HEK293 (cell line): Measurements from ENCODE around the gene BTBD19.

Experiments
- EGR2 ChIP-seq: fragments of 450-650 bp; formaldehyde crosslinking; IDR thresholded peaks from 2 replicates; pipeline ENCODE4 v1.5.1; 2016; ENCODE audit warnings: low read depth, missing biosample characterization, missing genetic modification characterization
- ZBTB8A ChIP-seq: fragments of 450-650 bp; formaldehyde crosslinking; IDR thresholded peaks from 2 replicates; pipeline ENCODE4 v1.5.1; 2016; ENCODE audit warnings: missing biosample characterization, missing genetic modification characterization
- ZNF174 ChIP-seq: fragments of 450-650 bp; formaldehyde crosslinking; IDR thresholded peaks from 2 replicates; pipeline ENCODE4 v1.5.0; 2017; ENCODE audit warnings: missing biosample characterization, mild to moderate bottlenecking, missing genetic modification characterization
- ZNF394 ChIP-seq: fragments of 450-650 bp; formaldehyde crosslinking; IDR thresholded peaks from 2 replicates; pipeline ENCODE4 v1.5.1; 2016; ENCODE audit warnings: missing biosample characterization, missing genetic modification characterization, mild to moderate bottlenecking, moderate library complexity, borderline replicate concordance
- ZNF423 ChIP-seq: fragments of 450-650 bp; formaldehyde crosslinking; IDR thresholded peaks from 2 replicates; pipeline ENCODE4 v1.5.1; 2016; ENCODE audit warnings: missing biosample characterization, missing genetic modification characterization
- ZNF426 ChIP-seq: fragments of 450-650 bp; formaldehyde crosslinking; IDR thresholded peaks from 2 replicates; pipeline ENCODE4 v1.5.1; 2017; ENCODE audit warnings: missing biosample characterization, missing genetic modification characterization, mild to moderate bottlenecking, inconsistent platforms, moderate library complexity
- ZNF529 ChIP-seq: fragments of 450-650 bp; formaldehyde crosslinking; IDR thresholded peaks from 2 replicates; pipeline ENCODE4 v1.5.1; 2017; ENCODE audit warnings: missing genetic modification characterization, missing biosample characterization; ENCODE audit not compliant: insufficient replicate concordance
- ZNF600 ChIP-seq: fragments of 450-650 bp; formaldehyde crosslinking; IDR thresholded peaks from 2 replicates; pipeline ENCODE4 v1.5.1; 2016; ENCODE audit warnings: missing biosample characterization, missing genetic modification characterization
- ZNF626 ChIP-seq: fragments of 450-650 bp; sonication (Bioruptor Pico); formaldehyde crosslinking; IDR thresholded peaks from 2 replicates; pipeline ENCODE4 v1.5.1; 2018; ENCODE audit warnings: missing biosample characterization, missing genetic modification characterization, inconsistent platforms
- ZNF701 ChIP-seq: fragments of 450-650 bp; formaldehyde crosslinking; IDR thresholded peaks from 2 replicates; pipeline ENCODE4 v1.5.1; 2016; ENCODE audit warnings: missing biosample characterization, missing genetic modification characterization
- ZNF785 ChIP-seq: fragments of 450-650 bp; formaldehyde crosslinking; IDR thresholded peaks from 2 replicates; pipeline ENCODE4 v1.5.1; 2016; ENCODE audit warnings: missing biosample characterization, missing genetic modification characterization
- TF ChIP-seq, protein P1 (sequence below): fragments of 450-650 bp; formaldehyde crosslinking; conservative IDR thresholded peaks from 2 replicates; pipeline ENCODE4 v1.5.1; 2016; ENCODE audit warnings: low read depth, missing biosample characterization, missing genetic modification characterization
- TF ChIP-seq, protein P2 (sequence below): fragments of 450-650 bp; formaldehyde crosslinking; IDR thresholded peaks from 2 replicates; pipeline ENCODE4 v1.5.0; 2017; ENCODE audit warnings: missing biosample characterization, missing genetic modification characterization, borderline replicate concordance
- TF ChIP-seq, protein P3 (sequence below): IDR thresholded peaks from 2 replicates; pipeline ENCODE4 v1.6.1; 2011; ENCODE audit warnings: mild to moderate bottlenecking, low read depth, low read length, borderline replicate concordance
- TF ChIP-seq, protein P4 (sequence below): fragments of 450-650 bp; formaldehyde crosslinking; IDR thresholded peaks from 2 replicates; pipeline ENCODE4 v1.5.1; 2016; ENCODE audit warnings: missing biosample characterization, missing genetic modification characterization
- TF ChIP-seq, protein P5 (sequence below): fragments of 450-650 bp; formaldehyde crosslinking; IDR thresholded peaks from 2 replicates; pipeline ENCODE4 v1.5.1; 2017; ENCODE audit warnings: missing biosample characterization, missing genetic modification characterization
- TF ChIP-seq, protein P6 (sequence below): fragments of 450-650 bp; formaldehyde crosslinking; IDR thresholded peaks from 2 replicates; pipeline ENCODE4 v1.5.1; 2016; ENCODE audit warnings: missing biosample characterization, missing genetic modification characterization, borderline replicate concordance
- TF ChIP-seq, protein P7 (sequence below): fragments of 450-650 bp; formaldehyde crosslinking; IDR thresholded peaks from 2 replicates; pipeline ENCODE4 v1.5.1; 2016; ENCODE audit warnings: missing biosample characterization, missing genetic modification characterization

Gene BTBD19

DNA sequence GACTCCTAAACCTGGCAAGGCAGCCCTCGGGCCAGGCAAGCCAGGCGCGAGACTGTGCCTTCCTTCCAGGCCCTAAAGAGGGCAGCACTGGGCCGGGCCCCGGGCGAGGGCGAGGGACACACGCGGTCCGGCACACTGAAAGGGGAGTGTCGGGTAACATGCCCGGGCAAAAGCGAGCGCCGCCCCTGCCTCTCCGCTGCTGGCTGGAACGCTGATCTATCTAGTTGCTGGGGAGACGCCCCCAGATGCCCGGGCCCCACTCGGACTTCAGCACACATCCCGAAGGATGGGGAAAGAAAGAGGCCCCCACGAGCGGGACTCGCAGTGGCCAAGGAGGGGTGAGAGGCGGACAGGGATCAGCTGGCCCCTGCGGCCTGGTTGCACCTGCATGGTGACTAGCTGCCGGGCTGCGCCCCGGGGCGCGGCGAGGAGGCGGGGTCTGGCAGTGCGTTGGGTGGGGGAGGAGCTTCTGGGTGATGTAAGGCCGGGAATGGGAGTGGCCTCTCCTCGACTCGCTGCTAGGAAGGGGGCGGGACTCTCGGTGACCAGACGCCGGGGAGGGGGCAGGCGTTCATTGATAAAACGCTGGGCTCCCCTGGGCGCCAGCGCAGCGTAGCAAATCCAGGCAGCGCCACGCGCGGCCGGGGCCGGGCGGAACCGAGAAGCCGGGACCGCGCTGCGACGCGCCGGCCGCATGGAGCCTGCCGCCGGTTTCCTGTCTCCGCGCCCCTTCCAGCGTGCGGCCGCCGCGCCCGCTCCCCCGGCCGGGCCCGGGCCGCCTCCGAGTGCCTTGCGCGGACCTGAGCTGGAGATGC lies 8.3 kb upstream of the BTBD19 start, which contains the start of gene PLK3 (continued):
- TF ChIP-seq, protein P1, sequence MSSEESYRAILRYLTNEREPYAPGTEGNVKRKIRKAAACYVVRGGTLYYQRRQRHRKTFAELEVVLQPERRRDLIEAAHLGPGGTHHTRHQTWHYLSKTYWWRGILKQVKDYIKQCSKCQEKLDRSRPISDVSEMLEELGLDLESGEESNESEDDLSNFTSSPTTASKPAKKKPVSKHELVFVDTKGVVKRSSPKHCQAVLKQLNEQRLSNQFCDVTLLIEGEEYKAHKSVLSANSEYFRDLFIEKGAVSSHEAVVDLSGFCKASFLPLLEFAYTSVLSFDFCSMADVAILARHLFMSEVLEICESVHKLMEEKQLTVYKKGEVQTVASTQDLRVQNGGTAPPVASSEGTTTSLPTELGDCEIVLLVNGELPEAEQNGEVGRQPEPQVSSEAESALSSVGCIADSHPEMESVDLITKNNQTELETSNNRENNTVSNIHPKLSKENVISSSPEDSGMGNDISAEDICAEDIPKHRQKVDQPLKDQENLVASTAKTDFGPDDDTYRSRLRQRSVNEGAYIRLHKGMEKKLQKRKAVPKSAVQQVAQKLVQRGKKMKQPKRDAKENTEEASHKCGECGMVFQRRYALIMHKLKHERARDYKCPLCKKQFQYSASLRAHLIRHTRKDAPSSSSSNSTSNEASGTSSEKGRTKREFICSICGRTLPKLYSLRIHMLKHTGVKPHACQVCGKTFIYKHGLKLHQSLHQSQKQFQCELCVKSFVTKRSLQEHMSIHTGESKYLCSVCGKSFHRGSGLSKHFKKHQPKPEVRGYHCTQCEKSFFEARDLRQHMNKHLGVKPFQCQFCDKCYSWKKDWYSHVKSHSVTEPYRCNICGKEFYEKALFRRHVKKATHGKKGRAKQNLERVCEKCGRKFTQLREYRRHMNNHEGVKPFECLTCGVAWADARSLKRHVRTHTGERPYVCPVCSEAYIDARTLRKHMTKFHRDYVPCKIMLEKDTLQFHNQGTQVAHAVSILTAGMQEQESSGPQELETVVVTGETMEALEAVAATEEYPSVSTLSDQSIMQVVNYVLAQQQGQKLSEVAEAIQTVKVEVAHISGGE (tag by site-specific recombination) = peak; percentile 65
- TF ChIP-seq ZNF423 (peak; percentile 97), ZNF394 (tag by site-specific recombination) (peak; percentile 97), ZNF626 (tag by site-specific recombination) (no peak), ZNF174 (tag by site-specific recombination) (no peak), ZNF426 (tag by site-specific recombination) (no peak), ZNF529 (tag by site-specific recombination) (no peak), ZNF600 (tag by site-specific recombination) (0 out of 2 replicates have a peak, but pooled peaks have one; percentile 8), ZBTB8A (tag by site-specific recombination) (peak; percentile 99), ZNF785 (0 out of 2 replicates have a peak, but pooled peaks have one; percentile 18), ZNF701 (tag by site-specific recombination) (no peak), EGR2 (tag by site-specific recombination) (peak; percentile 81)
- TF ChIP-seq, protein P2, sequence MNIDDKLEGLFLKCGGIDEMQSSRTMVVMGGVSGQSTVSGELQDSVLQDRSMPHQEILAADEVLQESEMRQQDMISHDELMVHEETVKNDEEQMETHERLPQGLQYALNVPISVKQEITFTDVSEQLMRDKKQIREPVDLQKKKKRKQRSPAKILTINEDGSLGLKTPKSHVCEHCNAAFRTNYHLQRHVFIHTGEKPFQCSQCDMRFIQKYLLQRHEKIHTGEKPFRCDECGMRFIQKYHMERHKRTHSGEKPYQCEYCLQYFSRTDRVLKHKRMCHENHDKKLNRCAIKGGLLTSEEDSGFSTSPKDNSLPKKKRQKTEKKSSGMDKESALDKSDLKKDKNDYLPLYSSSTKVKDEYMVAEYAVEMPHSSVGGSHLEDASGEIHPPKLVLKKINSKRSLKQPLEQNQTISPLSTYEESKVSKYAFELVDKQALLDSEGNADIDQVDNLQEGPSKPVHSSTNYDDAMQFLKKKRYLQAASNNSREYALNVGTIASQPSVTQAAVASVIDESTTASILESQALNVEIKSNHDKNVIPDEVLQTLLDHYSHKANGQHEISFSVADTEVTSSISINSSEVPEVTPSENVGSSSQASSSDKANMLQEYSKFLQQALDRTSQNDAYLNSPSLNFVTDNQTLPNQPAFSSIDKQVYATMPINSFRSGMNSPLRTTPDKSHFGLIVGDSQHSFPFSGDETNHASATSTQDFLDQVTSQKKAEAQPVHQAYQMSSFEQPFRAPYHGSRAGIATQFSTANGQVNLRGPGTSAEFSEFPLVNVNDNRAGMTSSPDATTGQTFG (tag by site-specific recombination) = no peak
- TF ChIP-seq, protein P3, sequence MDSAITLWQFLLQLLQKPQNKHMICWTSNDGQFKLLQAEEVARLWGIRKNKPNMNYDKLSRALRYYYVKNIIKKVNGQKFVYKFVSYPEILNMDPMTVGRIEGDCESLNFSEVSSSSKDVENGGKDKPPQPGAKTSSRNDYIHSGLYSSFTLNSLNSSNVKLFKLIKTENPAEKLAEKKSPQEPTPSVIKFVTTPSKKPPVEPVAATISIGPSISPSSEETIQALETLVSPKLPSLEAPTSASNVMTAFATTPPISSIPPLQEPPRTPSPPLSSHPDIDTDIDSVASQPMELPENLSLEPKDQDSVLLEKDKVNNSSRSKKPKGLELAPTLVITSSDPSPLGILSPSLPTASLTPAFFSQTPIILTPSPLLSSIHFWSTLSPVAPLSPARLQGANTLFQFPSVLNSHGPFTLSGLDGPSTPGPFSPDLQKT = no peak
- TF ChIP-seq, protein P4, sequence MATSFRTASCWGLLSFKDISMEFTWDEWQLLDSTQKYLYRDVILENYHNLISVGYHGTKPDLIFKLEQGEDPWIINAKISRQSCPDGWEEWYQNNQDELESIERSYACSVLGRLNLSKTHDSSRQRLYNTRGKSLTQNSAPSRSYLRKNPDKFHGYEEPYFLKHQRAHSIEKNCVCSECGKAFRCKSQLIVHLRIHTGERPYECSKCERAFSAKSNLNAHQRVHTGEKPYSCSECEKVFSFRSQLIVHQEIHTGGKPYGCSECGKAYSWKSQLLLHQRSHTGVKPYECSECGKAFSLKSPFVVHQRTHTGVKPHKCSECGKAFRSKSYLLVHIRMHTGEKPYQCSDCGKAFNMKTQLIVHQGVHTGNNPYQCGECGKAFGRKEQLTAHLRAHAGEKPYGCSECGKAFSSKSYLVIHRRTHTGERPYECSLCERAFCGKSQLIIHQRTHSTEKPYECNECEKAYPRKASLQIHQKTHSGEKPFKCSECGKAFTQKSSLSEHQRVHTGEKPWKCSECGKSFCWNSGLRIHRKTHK = no peak
- TF ChIP-seq, protein P5, sequence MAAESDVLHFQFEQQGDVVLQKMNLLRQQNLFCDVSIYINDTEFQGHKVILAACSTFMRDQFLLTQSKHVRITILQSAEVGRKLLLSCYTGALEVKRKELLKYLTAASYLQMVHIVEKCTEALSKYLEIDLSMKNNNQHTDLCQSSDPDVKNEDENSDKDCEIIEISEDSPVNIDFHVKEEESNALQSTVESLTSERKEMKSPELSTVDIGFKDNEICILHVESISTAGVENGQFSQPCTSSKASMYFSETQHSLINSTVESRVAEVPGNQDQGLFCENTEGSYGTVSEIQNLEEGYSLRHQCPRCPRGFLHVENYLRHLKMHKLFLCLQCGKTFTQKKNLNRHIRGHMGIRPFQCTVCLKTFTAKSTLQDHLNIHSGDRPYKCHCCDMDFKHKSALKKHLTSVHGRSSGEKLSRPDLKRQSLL (tag by site-specific recombination) = no peak
- TF ChIP-seq, protein P6, sequence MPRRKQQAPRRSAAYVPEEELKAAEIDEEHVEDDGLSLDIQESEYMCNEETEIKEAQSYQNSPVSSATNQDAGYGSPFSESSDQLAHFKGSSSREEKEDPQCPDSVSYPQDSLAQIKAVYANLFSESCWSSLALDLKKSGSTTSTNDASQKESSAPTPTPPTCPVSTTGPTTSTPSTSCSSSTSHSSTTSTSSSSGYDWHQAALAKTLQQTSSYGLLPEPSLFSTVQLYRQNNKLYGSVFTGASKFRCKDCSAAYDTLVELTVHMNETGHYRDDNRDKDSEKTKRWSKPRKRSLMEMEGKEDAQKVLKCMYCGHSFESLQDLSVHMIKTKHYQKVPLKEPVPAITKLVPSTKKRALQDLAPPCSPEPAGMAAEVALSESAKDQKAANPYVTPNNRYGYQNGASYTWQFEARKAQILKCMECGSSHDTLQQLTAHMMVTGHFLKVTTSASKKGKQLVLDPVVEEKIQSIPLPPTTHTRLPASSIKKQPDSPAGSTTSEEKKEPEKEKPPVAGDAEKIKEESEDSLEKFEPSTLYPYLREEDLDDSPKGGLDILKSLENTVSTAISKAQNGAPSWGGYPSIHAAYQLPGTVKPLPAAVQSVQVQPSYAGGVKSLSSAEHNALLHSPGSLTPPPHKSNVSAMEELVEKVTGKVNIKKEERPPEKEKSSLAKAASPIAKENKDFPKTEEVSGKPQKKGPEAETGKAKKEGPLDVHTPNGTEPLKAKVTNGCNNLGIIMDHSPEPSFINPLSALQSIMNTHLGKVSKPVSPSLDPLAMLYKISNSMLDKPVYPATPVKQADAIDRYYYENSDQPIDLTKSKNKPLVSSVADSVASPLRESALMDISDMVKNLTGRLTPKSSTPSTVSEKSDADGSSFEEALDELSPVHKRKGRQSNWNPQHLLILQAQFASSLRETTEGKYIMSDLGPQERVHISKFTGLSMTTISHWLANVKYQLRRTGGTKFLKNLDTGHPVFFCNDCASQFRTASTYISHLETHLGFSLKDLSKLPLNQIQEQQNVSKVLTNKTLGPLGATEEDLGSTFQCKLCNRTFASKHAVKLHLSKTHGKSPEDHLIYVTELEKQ (tag by site-specific recombination) = peak; percentile 34; the same call in 1 of the 2 replicates
- TF ChIP-seq, protein P7, sequence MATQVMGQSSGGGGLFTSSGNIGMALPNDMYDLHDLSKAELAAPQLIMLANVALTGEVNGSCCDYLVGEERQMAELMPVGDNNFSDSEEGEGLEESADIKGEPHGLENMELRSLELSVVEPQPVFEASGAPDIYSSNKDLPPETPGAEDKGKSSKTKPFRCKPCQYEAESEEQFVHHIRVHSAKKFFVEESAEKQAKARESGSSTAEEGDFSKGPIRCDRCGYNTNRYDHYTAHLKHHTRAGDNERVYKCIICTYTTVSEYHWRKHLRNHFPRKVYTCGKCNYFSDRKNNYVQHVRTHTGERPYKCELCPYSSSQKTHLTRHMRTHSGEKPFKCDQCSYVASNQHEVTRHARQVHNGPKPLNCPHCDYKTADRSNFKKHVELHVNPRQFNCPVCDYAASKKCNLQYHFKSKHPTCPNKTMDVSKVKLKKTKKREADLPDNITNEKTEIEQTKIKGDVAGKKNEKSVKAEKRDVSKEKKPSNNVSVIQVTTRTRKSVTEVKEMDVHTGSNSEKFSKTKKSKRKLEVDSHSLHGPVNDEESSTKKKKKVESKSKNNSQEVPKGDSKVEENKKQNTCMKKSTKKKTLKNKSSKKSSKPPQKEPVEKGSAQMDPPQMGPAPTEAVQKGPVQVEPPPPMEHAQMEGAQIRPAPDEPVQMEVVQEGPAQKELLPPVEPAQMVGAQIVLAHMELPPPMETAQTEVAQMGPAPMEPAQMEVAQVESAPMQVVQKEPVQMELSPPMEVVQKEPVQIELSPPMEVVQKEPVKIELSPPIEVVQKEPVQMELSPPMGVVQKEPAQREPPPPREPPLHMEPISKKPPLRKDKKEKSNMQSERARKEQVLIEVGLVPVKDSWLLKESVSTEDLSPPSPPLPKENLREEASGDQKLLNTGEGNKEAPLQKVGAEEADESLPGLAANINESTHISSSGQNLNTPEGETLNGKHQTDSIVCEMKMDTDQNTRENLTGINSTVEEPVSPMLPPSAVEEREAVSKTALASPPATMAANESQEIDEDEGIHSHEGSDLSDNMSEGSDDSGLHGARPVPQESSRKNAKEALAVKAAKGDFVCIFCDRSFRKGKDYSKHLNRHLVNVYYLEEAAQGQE (tag by site-specific recombination) = no peak
